Adrenal gland (tissue), 12 donors: ENCODE data around the gene TENT4A. TPM values are rescaled to one million over a fixed set of nuclear protein-coding genes. Genes with fewer than 3 reads are reported as not detected.

Source experiments
- DNase-seq, 7 donors: peaks; one replicate each; pipeline ENCODE4 v3.0.0-alpha.2; 2019 to 2020
- H3K27ac ChIP-seq, 5 donors: fragments of 200-600 bp; sonication (generic) in 4 of 5; 1 replicate in 3 of 5; 2 replicates in 2 of 5; pipeline versions ENCODE4 v1.5.1 to v1.8.0; 2016 to 2020; ENCODE audit warnings: mild to moderate bottlenecking in 1 of 5
- H3K27me3 ChIP-seq: fragments of 200-600 bp; 2 replicates; pipeline ENCODE4 v1.8.0; 2021
- H3K36me3 ChIP-seq, 2 donors: fragments of 200-600 bp; replicated peaks in 1 of 2; 1 replicate in 1 of 2; 2 replicates in 1 of 2; pipeline versions ENCODE4 v1.5.1 to v1.8.0; 2018 to 2022
- H3K4me1 ChIP-seq, 2 donors: fragments of 200-600 bp; replicated peaks in 1 of 2; 1 replicate in 1 of 2; 2 replicates in 1 of 2; pipeline versions ENCODE4 v1.5.1 to v1.8.0; 2018 to 2021
- H3K4me3 ChIP-seq, 4 donors: fragments of 200-600 bp; sonication (generic) in 3 of 4; one replicate each; pipeline ENCODE4 v1.5.1; 2016 to 2018
- H3K9me3 ChIP-seq, 3 donors: fragments of 200-600 bp; sonication (generic) in 1 of 3; replicated peaks in 1 of 3; 1 replicate in 2 of 3; 2 replicates in 1 of 3; pipeline versions ENCODE4 v1.5.1 to v1.8.0; 2016 to 2021
- CTCF ChIP-seq, 6 experiments: fragments of 450-650 bp in 4 of 6; fragments of 200-600 bp in 2 of 6; sonication (generic) in 1 of 6; IDR thresholded peaks; 1 replicate in 5 of 6; 2 replicates in 1 of 6; pipeline versions ENCODE4 v1.5.1 to v1.8.0; 2016 to 2021; ENCODE audit warnings: antibody characterized with exemption in 6 of 6, mild to moderate bottlenecking in 2 of 6, moderate library complexity in 1 of 6
- POLR2A ChIP-seq, 2 donors: fragments of 450-650 bp; IDR thresholded peaks; one replicate each; pipeline ENCODE4 v1.6.1; 2017; ENCODE audit warnings: antibody characterized with exemption in 2 of 2, mild to moderate bottlenecking in 2 of 2, moderate library complexity in 1 of 2
- WGBS, 4 donors: extraction: QIAGEN DNeasy Blood & Tissue Kit in 2 of 4; methylation state at CpG; one replicate each; pipeline versions ENCODE4 v1.1.5 to v1.1.7; 2013 to 2017; 5-methylcytosine and 5-hydroxymethylcytosine counted together
- intact Hi-C, 2 donors: fragments of 100-400 bp; cut with DNase I; formaldehyde crosslinking; loops; one replicate each; pipeline versions ENCODE4 v1.14.1 to v1.15.0; 2022 to 2023
- polyA plus RNA-seq, 3 donors: library from polyadenylated mRNA; stranded (reverse); fragments of 200-250 nt in 2 of 3; fragments of 350-450 nt in 1 of 3; fragmentation: Illumina TruSeq in 1 of 3; extraction: RNeasy Lipid Tissue Mini Kit (QIAGEN cat#74804) in 1 of 3; gene quantifications; one replicate each; pipeline ENCODE4 v1.2.3, GENCODE V29; 2013 to 2014
- total RNA-seq, 9 donors: library from RNA; depleted of rRNA in 4 of 9; stranded (reverse); fragments of >200 nt in 4 of 9; fragments of 120-200 nt in 1 of 9; fragmentation: NEBNext Ultra II Directional in 1 of 9; extraction: Animal tissue kit (Norgen Biotek cat#: 25700) in 1 of 9; gene quantifications; one replicate each; pipeline versions ENCODE4 v1.1.0 to v1.2.4, GENCODE V29; 2013 to 2023
- donor health status: healthy with polysubstance abuse.
- donor health status: Bipolar disorder and iron deficiency.
- donor health status: DM: yes; HTN: yes; CAD: no.
- donor health status: DM: no; HTN: no; CAD: no.
- donor health status: DM: no; HTN: no; CAD: no.
- donor health status: DM: yes; HTN: yes; CAD: no.

Gene TENT4A
- total and polyA plus RNA-seq, 12 donors: 9.1 to 24.4 (median 14.4) TPM

GRCh38 chr5:6783787-6784186 is 70.6 kb downstream of the TENT4A start:
- no peaks in the 10 kb centered on the region for H3K9me3 ChIP-seq
- H3K4me1 ChIP-seq: peaks cover 0 to 6% of the 10 kb centered on the region in 2 donors
- H3K27me3 ChIP-seq: no peaks in the 10 kb centered on the region
- no peak overlapping the region for H3K4me3 ChIP-seq
- no peak overlapping the region for H3K27ac ChIP-seq
- no peak for DNase-seq
- intact Hi-C loops: no loop called here
- no peak for TF ChIP-seq CTCF (IDR thresholded peaks at IDR 0.05)
- 76 to 98% (median 86%) methylated on average over 2 of the region's 2 CpGs for WGBS, 4 donors
- no peaks in the 10 kb centered on the region for H3K36me3 ChIP-seq

DNA sequence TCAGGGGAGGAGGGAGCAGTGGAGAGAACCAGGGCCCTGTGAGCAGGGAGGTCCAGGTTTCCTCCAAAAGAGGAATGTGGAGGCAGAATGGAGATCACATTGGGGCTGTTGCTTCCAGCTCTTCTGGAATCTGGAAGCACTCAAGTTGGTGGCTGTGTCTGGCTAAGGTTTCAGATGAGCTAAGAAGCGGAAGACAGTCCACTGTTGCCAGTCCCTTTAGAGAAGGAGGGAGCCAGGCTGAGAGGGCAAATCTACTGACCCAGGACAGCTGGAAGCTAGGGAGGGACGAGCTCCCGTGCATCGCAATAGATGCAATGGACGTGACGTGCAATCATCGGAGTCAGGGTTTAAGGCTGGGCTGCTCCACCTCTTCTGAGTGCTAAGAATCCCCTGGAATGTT is 71.2 kb downstream of the TENT4A start:
- intact Hi-C loops: no loop called here
- no peak for DNase-seq
- 89 to 93% (median 90%) methylated on average over 7 of the region's 7 CpGs for WGBS, 4 donors
- H3K9me3 ChIP-seq: no peaks in the 10 kb centered on the region
- H3K36me3 ChIP-seq: no peaks in the 10 kb centered on the region
- H3K4me3 ChIP-seq: no peak overlapping the region
- no peaks in the 10 kb centered on the region for H3K27me3 ChIP-seq
- TF ChIP-seq POLR2A (IDR thresholded peaks at IDR 0.05) (no peak), CTCF (IDR thresholded peaks at IDR 0.05) (no peak)
- no peak overlapping the region for H3K27ac ChIP-seq
- peaks cover 0 to 6% of the 10 kb centered on the region in 2 donors for H3K4me1 ChIP-seq

DNA sequence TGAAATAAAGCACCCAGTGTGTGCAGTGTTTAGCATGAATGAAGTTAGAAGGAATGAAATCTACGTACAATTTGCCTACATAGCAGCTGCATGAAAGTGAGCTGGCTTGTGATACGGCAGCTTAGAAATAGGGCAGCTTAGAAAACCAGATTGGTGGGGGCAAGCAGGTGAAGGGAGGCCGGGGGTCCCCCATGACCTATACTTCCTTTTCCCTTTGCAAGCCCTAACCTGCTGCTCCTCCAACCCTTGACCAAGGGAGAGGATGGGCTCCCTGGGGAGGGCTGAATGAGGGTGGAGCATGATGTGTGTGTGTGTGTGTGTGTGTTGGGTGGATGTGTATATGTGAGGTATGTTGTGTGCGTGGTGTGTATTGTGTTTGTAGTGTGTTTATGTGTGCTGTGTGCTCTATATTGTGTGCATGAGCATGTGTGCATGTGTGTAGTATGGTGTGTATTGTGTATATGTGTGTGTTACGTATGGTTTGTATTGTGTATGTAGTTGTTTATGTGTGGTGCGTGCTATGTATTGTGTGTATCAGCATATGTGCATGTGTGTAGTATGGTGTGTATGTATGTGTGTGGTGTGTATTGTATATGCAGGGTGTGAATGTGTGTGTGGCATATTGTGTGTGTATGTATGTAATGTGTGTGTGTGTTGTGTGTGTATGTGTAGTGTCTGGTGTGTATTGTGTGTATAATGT is 72.1 kb downstream of the TENT4A start:
- Histone ChIP-seq H3K27me3 (no peaks in the 10 kb centered on the region), H3K27ac (no peak overlapping the region), H3K9me3 (no peaks in the 10 kb centered on the region), H3K4me3 (no peak overlapping the region), H3K36me3 (no peaks in the 10 kb centered on the region), H3K4me1 (peaks cover 0 to 6% of the 10 kb centered on the region in 2 donors)
- intact Hi-C loops: no loop called here
- TF ChIP-seq POLR2A (IDR thresholded peaks at IDR 0.05) (no peak), CTCF (IDR thresholded peaks at IDR 0.05) (no peak)
- 86 to 91% (median 88%) methylated on average over 6 of the region's 6 CpGs for WGBS, 4 donors
- DNase-seq: no peak

DNA sequence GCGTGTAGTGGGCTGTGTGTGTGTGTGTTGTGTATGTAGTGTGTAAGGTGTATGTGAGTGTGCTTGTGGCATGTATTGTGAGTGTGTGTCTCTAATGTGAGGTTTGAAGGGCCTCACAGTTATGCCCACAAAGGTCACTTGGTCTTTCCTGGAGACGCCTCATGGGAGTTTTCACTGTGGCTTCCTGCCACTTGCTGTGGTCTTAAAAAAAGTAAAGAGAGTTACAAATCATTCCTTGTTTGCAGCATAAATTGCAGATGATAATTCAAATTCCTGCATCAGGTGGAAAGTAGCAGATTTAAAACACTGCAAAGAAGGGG is 72.6 kb downstream of the TENT4A start:
- no peaks in the 10 kb centered on the region for H3K27me3 ChIP-seq
- DNase-seq: no peak
- no peaks in the 10 kb centered on the region for H3K9me3 ChIP-seq
- 83 to 90% (median 86%) methylated on average over 2 of the region's 2 CpGs for WGBS, 4 donors
- H3K4me3 ChIP-seq: no peak overlapping the region
- peaks cover 0 to 6% of the 10 kb centered on the region in 2 donors for H3K4me1 ChIP-seq
- H3K36me3 ChIP-seq: no peaks in the 10 kb centered on the region
- H3K27ac ChIP-seq: no peak overlapping the region
- intact Hi-C loops: no loop called here
- TF ChIP-seq POLR2A (IDR thresholded peaks at IDR 0.05) (no peak), CTCF (IDR thresholded peaks at IDR 0.05) (no peak)
